OCI-LY7 (cell line): ENCODE data around the gene BTBD6.

Source experiments
- CTCF ChIP-seq: fragments of 200-600 bp; sonication (generic); conservative IDR thresholded peaks from 2 replicates; pipeline ENCODE4 v1.5.1; 2014; ENCODE audit warnings: mild to moderate bottlenecking, antibody characterized with exemption, low read length, moderate library complexity, mixed read lengths
- EZH2phosphoT487 ChIP-seq: fragments of 200-600 bp; sonication (generic); IDR thresholded peaks from 2 replicates; pipeline ENCODE4 v1.6.1; 2018; ENCODE audit warnings: low read depth, borderline replicate concordance, mild to moderate bottlenecking, mixed run types, antibody characterized with exemption, low read length, moderate library complexity, mixed read lengths

- TF ChIP-seq CTCF = no peak
- no peak for TF ChIP-seq EZH2phosphoT487
Measured at GRCh38 chr14:105258846-105259245, 10.5 kb downstream of the BTBD6 start.
